GM12892 (cell line): ENCODE measurements around the gene CTTN.

Source experiments
- POLR2A ChIP-seq: IDR thresholded peaks from 2 replicates; pipeline ENCODE4 v1.6.1; 2011; ENCODE audit warnings: low read depth, low read length, control low read depth
- POLR2AphosphoS5 ChIP-seq: IDR thresholded peaks from 2 replicates; pipeline ENCODE4 v1.6.1; 2011; ENCODE audit warnings: low read depth, low read length, control low read depth
- TAF1 ChIP-seq: IDR thresholded peaks from 2 replicates; pipeline ENCODE4 v1.6.1; 2011; ENCODE audit warnings: low read depth, mild to moderate bottlenecking, control low read depth, low read length, borderline replicate concordance

- no peak for TF ChIP-seq POLR2AphosphoS5
- TF ChIP-seq TAF1, result no peak
- TF ChIP-seq POLR2A, result no peak
Observed at GRCh38 chr11:70460111-70460510, 61.8 kb downstream of the CTTN start.
